Neural progenitor cell (in vitro differentiated cells): ENCODE measurements around the gene ABHD6.

Experiments used
- EZH2 ChIP-seq: fragments of 200-600 bp; sonication (generic); IDR thresholded peaks from 2 replicates; pipeline ENCODE4 v1.6.1; 2017; ENCODE audit warnings: antibody characterized with exemption, mild to moderate bottlenecking, moderate library complexity
- EZH2phosphoT487 ChIP-seq: fragments of 200-600 bp; sonication (generic); IDR thresholded peaks from 2 replicates; pipeline ENCODE4 v1.6.1; 2017; ENCODE audit warnings: antibody characterized with exemption
- TF ChIP-seq, protein P1 (sequence below): fragments of 200-600 bp; sonication (generic); IDR thresholded peaks from 2 replicates; pipeline ENCODE4 v1.5.1; 2017; ENCODE audit warnings: antibody characterized with exemption, mild to moderate bottlenecking

DNA sequence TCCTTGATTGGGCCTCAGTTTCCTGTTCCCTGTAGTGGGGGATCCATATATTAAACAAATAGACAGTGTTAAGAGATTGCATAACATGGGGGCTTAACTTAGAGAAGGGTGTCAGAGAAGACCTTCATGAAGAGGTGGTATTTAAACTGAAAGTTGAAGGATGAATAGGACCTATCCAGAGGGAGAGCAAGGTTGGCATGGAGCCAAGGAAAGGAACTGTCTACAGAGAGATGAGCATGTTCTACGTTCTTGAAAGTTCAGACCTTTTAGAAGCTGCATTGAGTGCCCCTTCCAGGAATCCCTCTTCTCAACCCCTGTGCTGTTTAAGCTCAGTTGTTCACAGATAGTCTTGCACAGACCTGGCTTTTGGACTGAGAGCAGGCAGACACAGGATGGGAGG, 71.1 kb downstream of the ABHD6 start:
- TF ChIP-seq, protein P1, sequence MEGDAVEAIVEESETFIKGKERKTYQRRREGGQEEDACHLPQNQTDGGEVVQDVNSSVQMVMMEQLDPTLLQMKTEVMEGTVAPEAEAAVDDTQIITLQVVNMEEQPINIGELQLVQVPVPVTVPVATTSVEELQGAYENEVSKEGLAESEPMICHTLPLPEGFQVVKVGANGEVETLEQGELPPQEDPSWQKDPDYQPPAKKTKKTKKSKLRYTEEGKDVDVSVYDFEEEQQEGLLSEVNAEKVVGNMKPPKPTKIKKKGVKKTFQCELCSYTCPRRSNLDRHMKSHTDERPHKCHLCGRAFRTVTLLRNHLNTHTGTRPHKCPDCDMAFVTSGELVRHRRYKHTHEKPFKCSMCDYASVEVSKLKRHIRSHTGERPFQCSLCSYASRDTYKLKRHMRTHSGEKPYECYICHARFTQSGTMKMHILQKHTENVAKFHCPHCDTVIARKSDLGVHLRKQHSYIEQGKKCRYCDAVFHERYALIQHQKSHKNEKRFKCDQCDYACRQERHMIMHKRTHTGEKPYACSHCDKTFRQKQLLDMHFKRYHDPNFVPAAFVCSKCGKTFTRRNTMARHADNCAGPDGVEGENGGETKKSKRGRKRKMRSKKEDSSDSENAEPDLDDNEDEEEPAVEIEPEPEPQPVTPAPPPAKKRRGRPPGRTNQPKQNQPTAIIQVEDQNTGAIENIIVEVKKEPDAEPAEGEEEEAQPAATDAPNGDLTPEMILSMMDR: no peak
- no peak for TF ChIP-seq EZH2phosphoT487
- no peak for TF ChIP-seq EZH2
